ENCODE results near the gene SPATA31C1.

The SPATA31C1 gene

DNA sequence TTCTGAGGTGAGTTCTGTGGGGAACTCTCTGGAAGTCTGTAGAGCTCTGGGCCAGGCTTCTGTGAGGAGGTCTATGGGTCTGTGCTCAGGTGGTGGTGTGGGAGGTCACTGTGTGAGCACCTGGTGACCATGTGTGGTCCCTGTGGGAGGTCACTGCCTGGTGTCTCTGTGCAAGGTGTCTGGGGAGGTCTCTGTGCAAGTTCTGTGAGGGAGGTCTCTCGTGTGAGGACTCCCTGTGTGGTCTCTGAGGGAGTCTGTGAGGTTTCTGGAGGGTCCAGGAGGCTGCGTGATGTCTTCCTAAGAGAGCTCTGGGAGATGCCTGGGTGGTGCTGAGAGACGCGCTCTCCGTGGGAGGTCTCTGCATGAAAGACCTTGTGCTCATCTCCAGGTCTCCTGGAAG, 41.1 kb upstream of the SPATA31C1 start:
- no peaks in the 10 kb centered on the region for H3K36me3 ChIP-seq (ENCODE audit: insufficient read depth, low read length)
- no peaks in the 10 kb centered on the region for H3K79me2 ChIP-seq (ENCODE audit: insufficient read depth, low read length)
- no peak overlapping the region for H3K4me2 ChIP-seq (ENCODE audit: low read depth, low read length, poor library complexity, severe bottlenecking)
- H3K9ac ChIP-seq (ENCODE audit: low read depth, low read length, poor library complexity, severe bottlenecking): no peak overlapping the region
- H4K20me1 ChIP-seq (ENCODE audit: insufficient read depth, low read length, poor library complexity, severe bottlenecking): no peaks in the 10 kb centered on the region
- no peaks in the 10 kb centered on the region for H3K4me1 ChIP-seq (ENCODE audit: insufficient read depth, low read length, poor library complexity, severe bottlenecking)
- no peaks in the 10 kb centered on the region for H3F3A ChIP-seq (ENCODE audit: low read depth)
- H3K9me3 ChIP-seq (ENCODE audit: insufficient read depth, low read depth, low read length): no peaks in the 10 kb centered on the region
- H2AFZ ChIP-seq (ENCODE audit: low read length): no peak overlapping the region
- no peaks in the 10 kb centered on the region for H3K27me3 ChIP-seq (ENCODE audit: insufficient read depth, low read length, poor library complexity, severe bottlenecking)
- H3K9me2 ChIP-seq (replicated peaks; ENCODE audit: low read depth, low read length): no peaks in the 10 kb centered on the region
- no peak overlapping the region for H3K4me3 ChIP-seq (ENCODE audit: low read length, poor library complexity, severe bottlenecking)
- TF ChIP-seq EZH2phosphoT487 (IDR thresholded peaks at IDR 0.05; ENCODE audit: borderline replicate concordance): no peak
- TF ChIP-seq, protein P1, sequence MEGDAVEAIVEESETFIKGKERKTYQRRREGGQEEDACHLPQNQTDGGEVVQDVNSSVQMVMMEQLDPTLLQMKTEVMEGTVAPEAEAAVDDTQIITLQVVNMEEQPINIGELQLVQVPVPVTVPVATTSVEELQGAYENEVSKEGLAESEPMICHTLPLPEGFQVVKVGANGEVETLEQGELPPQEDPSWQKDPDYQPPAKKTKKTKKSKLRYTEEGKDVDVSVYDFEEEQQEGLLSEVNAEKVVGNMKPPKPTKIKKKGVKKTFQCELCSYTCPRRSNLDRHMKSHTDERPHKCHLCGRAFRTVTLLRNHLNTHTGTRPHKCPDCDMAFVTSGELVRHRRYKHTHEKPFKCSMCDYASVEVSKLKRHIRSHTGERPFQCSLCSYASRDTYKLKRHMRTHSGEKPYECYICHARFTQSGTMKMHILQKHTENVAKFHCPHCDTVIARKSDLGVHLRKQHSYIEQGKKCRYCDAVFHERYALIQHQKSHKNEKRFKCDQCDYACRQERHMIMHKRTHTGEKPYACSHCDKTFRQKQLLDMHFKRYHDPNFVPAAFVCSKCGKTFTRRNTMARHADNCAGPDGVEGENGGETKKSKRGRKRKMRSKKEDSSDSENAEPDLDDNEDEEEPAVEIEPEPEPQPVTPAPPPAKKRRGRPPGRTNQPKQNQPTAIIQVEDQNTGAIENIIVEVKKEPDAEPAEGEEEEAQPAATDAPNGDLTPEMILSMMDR (conservative IDR thresholded peaks at IDR 0.05; ENCODE audit: low read length): no peak

DNA sequence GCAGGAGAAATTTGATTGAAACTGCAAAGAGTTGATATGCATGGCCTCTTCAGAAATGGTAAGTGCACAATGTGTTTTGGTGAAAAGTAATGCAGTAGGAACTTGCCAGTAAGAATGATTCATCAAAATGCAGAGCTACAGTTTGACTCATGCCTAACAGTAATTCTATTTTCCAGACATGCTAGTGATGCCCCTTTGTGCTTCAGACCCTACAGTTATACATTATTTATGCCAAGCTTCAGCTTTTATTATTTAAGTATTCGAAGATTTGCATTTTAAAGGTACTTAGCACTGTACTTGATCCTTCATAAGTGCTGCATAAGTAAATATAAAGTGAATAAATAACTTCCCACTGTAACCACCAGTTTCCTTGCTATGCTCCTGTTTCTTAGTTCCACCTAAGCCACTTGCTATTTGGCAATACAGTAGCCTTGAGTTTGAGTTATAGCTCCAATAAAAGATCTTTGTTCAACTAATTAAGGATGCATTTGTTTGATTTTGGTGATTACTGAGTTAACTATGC, 38.7 kb upstream of the SPATA31C1 start:
- no peaks in the 10 kb centered on the region for H4K20me1 ChIP-seq (ENCODE audit: insufficient read depth, low read length, poor library complexity, severe bottlenecking)
- no peaks in the 10 kb centered on the region for H3K9me3 ChIP-seq (ENCODE audit: insufficient read depth, low read depth, low read length)
- no peak overlapping the region for H3K9ac ChIP-seq (ENCODE audit: low read depth, low read length, poor library complexity, severe bottlenecking)
- no peak overlapping the region for H3K4me2 ChIP-seq (ENCODE audit: low read depth, low read length, poor library complexity, severe bottlenecking)
- no peaks in the 10 kb centered on the region for H3K4me1 ChIP-seq (ENCODE audit: insufficient read depth, low read length, poor library complexity, severe bottlenecking)
- H3K4me3 ChIP-seq (ENCODE audit: low read length, poor library complexity, severe bottlenecking): no peak overlapping the region
- no peaks in the 10 kb centered on the region for H3F3A ChIP-seq (ENCODE audit: low read depth)
- no peaks in the 10 kb centered on the region for H3K9me2 ChIP-seq (replicated peaks; ENCODE audit: low read depth, low read length)
- H3K27me3 ChIP-seq (ENCODE audit: insufficient read depth, low read length, poor library complexity, severe bottlenecking): no peaks in the 10 kb centered on the region
- H3K36me3 ChIP-seq (ENCODE audit: insufficient read depth, low read length): no peaks in the 10 kb centered on the region
- TF ChIP-seq, protein P1 (conservative IDR thresholded peaks at IDR 0.05; ENCODE audit: low read length): no peak
- TF ChIP-seq EZH2phosphoT487 (IDR thresholded peaks at IDR 0.05; ENCODE audit: borderline replicate concordance): no peak
- H2AFZ ChIP-seq (ENCODE audit: low read length): no peak overlapping the region
- H3K79me2 ChIP-seq (ENCODE audit: insufficient read depth, low read length): no peaks in the 10 kb centered on the region

DNA sequence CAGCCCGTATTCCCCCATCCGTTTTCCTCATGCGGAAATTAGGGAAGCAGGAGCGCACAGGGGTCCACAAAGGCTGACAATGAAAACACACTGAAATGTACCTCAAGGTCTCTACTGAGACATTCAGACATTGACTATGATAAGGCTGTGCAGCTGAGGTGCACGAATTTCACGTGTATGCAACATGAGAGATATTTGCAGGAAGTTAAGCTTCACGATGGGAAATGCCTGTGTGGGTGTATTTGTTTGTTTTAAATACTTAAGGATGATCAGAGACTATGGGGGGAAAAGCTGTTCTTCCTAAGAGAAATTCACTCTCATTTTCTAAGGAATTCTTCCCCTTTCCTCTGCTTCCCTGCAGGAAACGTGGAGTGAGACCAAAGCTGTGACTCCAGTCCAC, 37.6 kb upstream of the SPATA31C1 start:
- no peak overlapping the region for H3K9ac ChIP-seq (ENCODE audit: low read depth, low read length, poor library complexity, severe bottlenecking)
- no peaks in the 10 kb centered on the region for H4K20me1 ChIP-seq (ENCODE audit: insufficient read depth, low read length, poor library complexity, severe bottlenecking)
- no peak overlapping the region for H3K4me3 ChIP-seq (ENCODE audit: low read length, poor library complexity, severe bottlenecking)
- H3K4me2 ChIP-seq (ENCODE audit: low read depth, low read length, poor library complexity, severe bottlenecking): no peak overlapping the region
- H3K9me2 ChIP-seq (replicated peaks; ENCODE audit: low read depth, low read length): no peaks in the 10 kb centered on the region
- H3F3A ChIP-seq (ENCODE audit: low read depth): no peaks in the 10 kb centered on the region
- H2AFZ ChIP-seq (ENCODE audit: low read length): no peak overlapping the region
- H3K4me1 ChIP-seq (ENCODE audit: insufficient read depth, low read length, poor library complexity, severe bottlenecking): no peaks in the 10 kb centered on the region
- H3K79me2 ChIP-seq (ENCODE audit: insufficient read depth, low read length): no peaks in the 10 kb centered on the region
- H3K9me3 ChIP-seq (ENCODE audit: insufficient read depth, low read depth, low read length): no peaks in the 10 kb centered on the region
- TF ChIP-seq EZH2phosphoT487 (IDR thresholded peaks at IDR 0.05; ENCODE audit: borderline replicate concordance): no peak
- TF ChIP-seq, protein P1 (conservative IDR thresholded peaks at IDR 0.05; ENCODE audit: low read length): no peak
- no peaks in the 10 kb centered on the region for H3K27me3 ChIP-seq (ENCODE audit: insufficient read depth, low read length, poor library complexity, severe bottlenecking)
- H3K36me3 ChIP-seq (ENCODE audit: insufficient read depth, low read length): no peaks in the 10 kb centered on the region

Measured in Loucy (cell line).